Activated CD8-positive, alpha-beta memory T cell treated with anti-CD3 and anti-CD28 coated beads, Interleukin-2, amount 50 U/mL, for 4 hours (primary cell): ENCODE measurements around the gene ANO10.
A peak's percentile ranks its signal among the peaks of the same experiment; 100 is the strongest.
"Not testable (repeated sequence)": the region's sequence is repeated elsewhere in the genome, so short reads cannot be mapped to it uniquely, and the experiment has no call there.

Source experiments
- DNase-seq: peaks from one replicate; pipeline ENCODE4 v3.0.0-alpha.2; 2020

Gene ANO10

GRCh38 chr3:43621656-43622432, at the start of gene ANO10:
ANO10 (minus strand) TSS chr3:43622011; CDS start chr3:43605852, 16,159 bp downstream.
- peak; percentile 96 for DNase-seq

- no peak for DNase-seq
Measured at GRCh38 chr3:43670635-43671522, 49.1 kb upstream of the ANO10 start.

GRCh38 chr3:43665011-43665410, 43.2 kb upstream of the ANO10 start:
- DNase-seq, result not testable (repeated sequence)

- not testable (repeated sequence) for DNase-seq
Measured at GRCh38 chr3:43661376-43661775, 39.6 kb upstream of the ANO10 start.

GRCh38 chr3:43659250-43659880, 37.6 kb upstream of the ANO10 start:
- DNase-seq, result no peak

GRCh38 chr3:43656390-43656789, 34.6 kb upstream of the ANO10 start:
- not testable (repeated sequence) for DNase-seq

- DNase-seq, result no peak
Measured at GRCh38 chr3:43650345-43650744, 28.5 kb upstream of the ANO10 start.

- DNase-seq, result no peak
Measured at GRCh38 chr3:43649365-43649968, 27.7 kb upstream of the ANO10 start.

- DNase-seq, result no peak
Measured at GRCh38 chr3:43648957-43649356, 27.1 kb upstream of the ANO10 start.

- DNase-seq, result no peak
Measured at GRCh38 chr3:43647331-43648166, 25.7 kb upstream of the ANO10 start.

GRCh38 chr3:43644443-43644842, 22.6 kb upstream of the ANO10 start:
- no peak for DNase-seq

GRCh38 chr3:43641306-43642114, 19.7 kb upstream of the ANO10 start:
- no peak for DNase-seq

GRCh38 chr3:43640681-43641080, 18.9 kb upstream of the ANO10 start:
- no peak for DNase-seq

- peak; percentile 34 for DNase-seq
Measured at GRCh38 chr3:43638594-43639447, 17.0 kb upstream of the ANO10 start.

GRCh38 chr3:43637702-43638101, 15.9 kb upstream of the ANO10 start:
- no peak for DNase-seq

GRCh38 chr3:43632986-43633385, 11.2 kb upstream of the ANO10 start:
- no peak for DNase-seq

GRCh38 chr3:43632269-43632733, 10.5 kb upstream of the ANO10 start:
- DNase-seq, result no peak

GRCh38 chr3:43629741-43630140, 7.9 kb upstream of the ANO10 start:
- DNase-seq, result no peak

- no peak for DNase-seq
Measured at GRCh38 chr3:43629257-43629656, 7.4 kb upstream of the ANO10 start.

GRCh38 chr3:43627360-43627759, 5.5 kb upstream of the ANO10 start:
- DNase-seq, result no peak
